Measurements from ENCODE around the gene WIF1. TPM values are rescaled to one million over a fixed set of nuclear protein-coding genes. Genes with fewer than 3 reads are reported as not detected.

WIF1 gene
- total and polyA plus RNA-seq, 10 donors, result 0.04 TPM; not detected in 9

DNA sequence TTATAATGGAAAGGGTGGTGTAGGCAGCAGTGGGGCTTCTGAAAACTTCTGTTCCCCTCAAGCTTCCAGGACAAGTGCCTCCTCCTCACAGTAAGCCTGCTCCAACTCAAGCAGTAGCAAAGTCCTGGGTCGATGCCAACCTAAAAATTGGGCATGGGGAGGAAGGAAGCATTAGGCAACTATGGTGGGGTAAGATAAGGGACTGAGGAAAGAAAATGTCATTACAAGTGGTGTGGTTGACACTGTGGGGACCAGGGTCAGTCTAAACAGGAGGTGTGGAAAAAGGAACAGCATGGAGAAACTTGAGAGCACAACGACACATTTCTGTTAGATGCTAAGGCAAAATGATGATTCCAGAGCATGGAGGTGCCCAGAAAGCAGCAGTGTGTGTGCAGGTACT lies 34.9 kb downstream of the WIF1 start:
- no peaks in the 10 kb centered on the region for H3K36me3 ChIP-seq
- H3K27me3 ChIP-seq (replicated peaks in 1 of 7), result peaks cover 0 to 36% (median 0%) of the 10 kb centered on the region in 7 donors
- no peak overlapping the region for H3K27ac ChIP-seq
- no peaks in the 10 kb centered on the region for H3K9me3 ChIP-seq
- intact Hi-C loops (cut with DNase I; ENCODE audit: low total_unique reads), result no loop called here
- TF ChIP-seq POLR2AphosphoS5 (IDR thresholded peaks at IDR 0.05) (no peak), POLR2A (IDR thresholded peaks at IDR 0.05) (no peak)
- TF ChIP-seq, protein P1, sequence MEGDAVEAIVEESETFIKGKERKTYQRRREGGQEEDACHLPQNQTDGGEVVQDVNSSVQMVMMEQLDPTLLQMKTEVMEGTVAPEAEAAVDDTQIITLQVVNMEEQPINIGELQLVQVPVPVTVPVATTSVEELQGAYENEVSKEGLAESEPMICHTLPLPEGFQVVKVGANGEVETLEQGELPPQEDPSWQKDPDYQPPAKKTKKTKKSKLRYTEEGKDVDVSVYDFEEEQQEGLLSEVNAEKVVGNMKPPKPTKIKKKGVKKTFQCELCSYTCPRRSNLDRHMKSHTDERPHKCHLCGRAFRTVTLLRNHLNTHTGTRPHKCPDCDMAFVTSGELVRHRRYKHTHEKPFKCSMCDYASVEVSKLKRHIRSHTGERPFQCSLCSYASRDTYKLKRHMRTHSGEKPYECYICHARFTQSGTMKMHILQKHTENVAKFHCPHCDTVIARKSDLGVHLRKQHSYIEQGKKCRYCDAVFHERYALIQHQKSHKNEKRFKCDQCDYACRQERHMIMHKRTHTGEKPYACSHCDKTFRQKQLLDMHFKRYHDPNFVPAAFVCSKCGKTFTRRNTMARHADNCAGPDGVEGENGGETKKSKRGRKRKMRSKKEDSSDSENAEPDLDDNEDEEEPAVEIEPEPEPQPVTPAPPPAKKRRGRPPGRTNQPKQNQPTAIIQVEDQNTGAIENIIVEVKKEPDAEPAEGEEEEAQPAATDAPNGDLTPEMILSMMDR (IDR thresholded peaks at IDR 0.05 in 8 of 11, conservative IDR thresholded peaks at IDR 0.05 in 3 of 11), result no peak
- peaks cover 0 to 5% (median 0%) of the 10 kb centered on the region in 6 donors for H3K4me1 ChIP-seq
- no peak overlapping the region for H3K4me3 ChIP-seq
- DNase-seq, result no peak
- 6 to 19% (median 10%) methylated on average over 2 of the region's 2 CpGs for WGBS, 5 donors

DNA sequence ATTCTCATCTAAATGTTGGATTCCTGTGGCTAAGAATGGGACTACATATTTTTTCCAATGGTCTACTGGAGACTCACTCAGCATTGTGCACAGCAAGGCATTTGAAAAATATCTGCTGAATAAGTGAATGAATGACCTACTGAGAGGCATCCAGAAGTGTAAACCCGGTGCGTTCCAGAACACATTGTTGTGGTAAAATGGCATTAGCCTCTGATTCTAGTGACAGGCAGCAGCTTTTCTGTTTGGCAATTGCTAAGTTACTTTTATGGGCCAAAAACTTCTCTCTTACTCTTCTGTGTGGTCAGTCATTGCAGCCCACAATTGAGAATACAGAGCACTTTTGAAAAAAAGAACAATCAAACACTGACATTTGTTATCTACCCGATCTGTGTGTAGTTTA lies 36.5 kb downstream of the WIF1 start:
- Histone ChIP-seq H3K27me3 (replicated peaks in 1 of 7) (peaks cover 0 to 21% (median 0%) of the 10 kb centered on the region in 7 donors), H3K9me3 (no peaks in the 10 kb centered on the region), H3K4me3 (no peak overlapping the region), H3K36me3 (no peaks in the 10 kb centered on the region), H3K27ac (no peak overlapping the region), H3K4me1 (peaks cover 0 to 5% (median 0%) of the 10 kb centered on the region in 6 donors)
- intact Hi-C loops (cut with DNase I; ENCODE audit: low total_unique reads), result no loop called here
- 80 to 86% (median 85%) methylated on average over 3 of the region's 3 CpGs for WGBS, 5 donors
- TF ChIP-seq, protein P1 (IDR thresholded peaks at IDR 0.05 in 8 of 11, conservative IDR thresholded peaks at IDR 0.05 in 3 of 11), result no peak
- TF ChIP-seq POLR2A (IDR thresholded peaks at IDR 0.05), result no peak
- no peak for TF ChIP-seq POLR2AphosphoS5 (IDR thresholded peaks at IDR 0.05)
- DNase-seq, result no peak

DNA sequence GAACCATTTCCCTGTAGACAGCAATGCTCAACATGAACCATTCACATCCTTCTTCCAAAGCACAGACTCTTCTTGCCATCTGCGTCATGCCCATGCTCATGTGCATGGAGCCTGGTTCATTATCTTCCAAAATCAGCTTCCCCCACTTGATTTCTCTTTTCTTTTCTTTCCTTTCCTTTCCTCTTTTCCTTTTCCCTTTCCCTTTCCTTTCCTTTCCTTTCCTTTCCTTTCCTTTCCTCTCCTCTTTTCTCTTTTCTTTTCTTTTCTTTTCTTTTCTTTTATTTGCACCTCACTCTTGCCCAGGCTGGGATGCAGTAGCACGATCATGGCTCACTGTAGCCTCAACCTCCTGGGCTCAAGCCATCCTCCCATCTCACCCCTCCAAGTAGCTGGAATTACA lies 37.5 kb downstream of the WIF1 start:
- no peak for DNase-seq
- Histone ChIP-seq H3K4me3 (no peak overlapping the region), H3K27ac (no peak overlapping the region), H3K36me3 (no peaks in the 10 kb centered on the region), H3K4me1 (peaks cover 0 to 5% (median 0%) of the 10 kb centered on the region in 6 donors), H3K9me3 (no peaks in the 10 kb centered on the region), H3K27me3 (replicated peaks in 1 of 7) (peaks cover 0 to 22% (median 0%) of the 10 kb centered on the region in 7 donors)
- 88 to 97% (median 94%) methylated on average over 2 of the region's 2 CpGs for WGBS, 5 donors
- TF ChIP-seq POLR2AphosphoS5 (IDR thresholded peaks at IDR 0.05), result no peak
- TF ChIP-seq, protein P1 (IDR thresholded peaks at IDR 0.05 in 8 of 11, conservative IDR thresholded peaks at IDR 0.05 in 3 of 11), result no peak
- TF ChIP-seq POLR2A (IDR thresholded peaks at IDR 0.05), result no peak
- intact Hi-C loops (cut with DNase I; ENCODE audit: low total_unique reads), result no loop called here

DNA sequence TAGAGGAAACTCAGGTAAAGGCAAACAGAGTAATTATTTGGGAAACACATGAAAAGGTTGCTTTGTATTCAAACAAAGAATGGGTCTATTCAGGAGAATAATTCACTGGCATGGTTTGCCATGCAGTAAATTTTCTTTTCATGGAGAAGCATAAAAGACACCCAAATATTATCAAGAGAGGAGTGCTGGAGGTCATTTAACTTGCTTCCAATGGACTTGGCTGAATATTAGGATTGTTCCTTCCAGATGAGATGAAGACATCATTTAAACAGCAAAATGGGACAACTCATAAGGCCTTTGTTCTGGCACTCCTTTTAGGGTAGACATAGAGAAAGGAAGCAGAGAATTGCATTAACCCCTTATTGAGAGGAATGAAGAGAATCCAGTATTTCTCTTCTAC lies 38.7 kb downstream of the WIF1 start:
- peaks cover 0 to 32% (median 0%) of the 10 kb centered on the region in 7 donors for H3K27me3 ChIP-seq (replicated peaks in 1 of 7)
- H3K9me3 ChIP-seq, result no peaks in the 10 kb centered on the region
- no peak overlapping the region for H3K4me3 ChIP-seq
- no peak for DNase-seq
- TF ChIP-seq POLR2A (IDR thresholded peaks at IDR 0.05), result no peak
- TF ChIP-seq, protein P1 (IDR thresholded peaks at IDR 0.05 in 8 of 11, conservative IDR thresholded peaks at IDR 0.05 in 3 of 11), result no peak
- intact Hi-C loops (cut with DNase I; ENCODE audit: low total_unique reads), result no loop called here
- H3K27ac ChIP-seq, result no peak overlapping the region
- peaks cover 0 to 5% (median 0%) of the 10 kb centered on the region in 6 donors for H3K4me1 ChIP-seq
- no peaks in the 10 kb centered on the region for H3K36me3 ChIP-seq

All from spleen (tissue), 11 donors.